ENCODE results near the gene CCDC187. TPM values are rescaled to one million over a fixed set of nuclear protein-coding genes. Genes with fewer than 3 reads are reported as not detected.

The CCDC187 gene
- total RNA-seq, 1 experiment from 2014 or later = not detected

GRCh38 chr9:136261686-136262430 is 42.0 kb downstream of the CCDC187 start:
- no peaks in the 10 kb centered on the region for H3K4me1 ChIP-seq (ENCODE audit: insufficient read depth, low read length, poor library complexity, severe bottlenecking)
- BruUV-seq (replicated peaks) = no TSS peak

GRCh38 chr9:136260936-136261472 is 42.9 kb downstream of the CCDC187 start:
- H3K4me1 ChIP-seq (ENCODE audit: insufficient read depth, low read length, poor library complexity, severe bottlenecking) = no peaks in the 10 kb centered on the region
- TF ChIP-seq EZH2 (IDR thresholded peaks at IDR 0.05; ENCODE audit: borderline replicate concordance, low read depth, low read length, poor library complexity, severe bottlenecking) = no peak
- TF ChIP-seq CTCF (conservative IDR thresholded peaks at IDR 0.05; ENCODE audit: low read depth, low read length) = no peak
- POLR2A ChIA-PET (ENCODE audit: low non-redundant PET) = interaction anchor here (0.5 kb wide), 1 partner anchor 40 kb away, joined by 8 read pairs; no protein-coding TSS in a partner anchor
- CTCF ChIA-PET = no interaction called here
- H3K9me3 ChIP-seq (ENCODE audit: low read depth, low read length, poor library complexity, severe bottlenecking) = no peaks in the 10 kb centered on the region
- no peaks in the 10 kb centered on the region for H3K36me3 ChIP-seq (ENCODE audit: insufficient read depth, low read length, poor library complexity, severe bottlenecking)
- intact Hi-C loops (cut with micrococcal nuclease; ENCODE audit: unreplicated experiment) = no loop called here
- no peaks in the 10 kb centered on the region for H3K27me3 ChIP-seq (replicated peaks; ENCODE audit: insufficient read depth, low read depth, low read length, poor library complexity)
- no peak overlapping the region for H3K27ac ChIP-seq (ENCODE audit: low read depth, low read length, poor library complexity, severe bottlenecking)
- no TSS peak for BruUV-seq (replicated peaks)
- no peak for DNase-seq (ENCODE audit: low spot score)
- H3K4me3 ChIP-seq (ENCODE audit: low read depth, low read length, poor library complexity, severe bottlenecking) = no peak overlapping the region

More at GRCh38 chr9:136261686-136262430, 42.0 kb downstream of the CCDC187 start:
- Histone ChIP-seq H3K9me3 (ENCODE audit: low read depth, low read length, poor library complexity, severe bottlenecking) (no peaks in the 10 kb centered on the region), H3K4me3 (ENCODE audit: low read depth, low read length, poor library complexity, severe bottlenecking) (no peak overlapping the region), H3K27me3 (replicated peaks; ENCODE audit: insufficient read depth, low read depth, low read length, poor library complexity) (no peaks in the 10 kb centered on the region), H3K36me3 (ENCODE audit: insufficient read depth, low read length, poor library complexity, severe bottlenecking) (no peaks in the 10 kb centered on the region), H3K27ac (ENCODE audit: low read depth, low read length, poor library complexity, severe bottlenecking) (no peak overlapping the region)
- ChIA-PET CTCF (no interaction called here), POLR2A (ENCODE audit: low non-redundant PET) (interaction anchor here (0.5 kb wide), 1 partner anchor 39 kb away, joined by 8 read pairs; no protein-coding TSS in a partner anchor)
- no peak for TF ChIP-seq CTCF (conservative IDR thresholded peaks at IDR 0.05; ENCODE audit: low read depth, low read length)
- no peak for TF ChIP-seq EZH2 (IDR thresholded peaks at IDR 0.05; ENCODE audit: borderline replicate concordance, low read depth, low read length, poor library complexity, severe bottlenecking)
- intact Hi-C loops (cut with micrococcal nuclease; ENCODE audit: unreplicated experiment) = no loop called here
- no peak for DNase-seq (ENCODE audit: low spot score)

GRCh38 chr9:136260521-136260920 is 43.4 kb downstream of the CCDC187 start:
- Histone ChIP-seq H3K4me3 (ENCODE audit: low read depth, low read length, poor library complexity, severe bottlenecking) (no peak overlapping the region), H3K4me1 (ENCODE audit: insufficient read depth, low read length, poor library complexity, severe bottlenecking) (no peaks in the 10 kb centered on the region), H3K27ac (ENCODE audit: low read depth, low read length, poor library complexity, severe bottlenecking) (no peak overlapping the region), H3K9me3 (ENCODE audit: low read depth, low read length, poor library complexity, severe bottlenecking) (no peaks in the 10 kb centered on the region), H3K36me3 (ENCODE audit: insufficient read depth, low read length, poor library complexity, severe bottlenecking) (no peaks in the 10 kb centered on the region), H3K27me3 (replicated peaks; ENCODE audit: insufficient read depth, low read depth, low read length, poor library complexity) (no peaks in the 10 kb centered on the region)
- POLR2A ChIA-PET (ENCODE audit: low non-redundant PET) = no interaction called here
- intact Hi-C loops (cut with micrococcal nuclease; ENCODE audit: unreplicated experiment) = no loop called here
- BruUV-seq (replicated peaks) = no TSS peak
- CTCF ChIA-PET = no interaction called here
- DNase-seq (ENCODE audit: low spot score) = no peak
- no peak for TF ChIP-seq CTCF (conservative IDR thresholded peaks at IDR 0.05; ENCODE audit: low read depth, low read length)
- no peak for TF ChIP-seq EZH2 (IDR thresholded peaks at IDR 0.05; ENCODE audit: borderline replicate concordance, low read depth, low read length, poor library complexity, severe bottlenecking)
